WI38 (cell line): Measurements from ENCODE around the gene ADIG.

Source experiments
- H3K4me3 ChIP-seq: 2 replicates; pipeline ENCODE4 v1.5.1; 2011; ENCODE audit warnings: low read depth, mild to moderate bottlenecking, control low read depth, low read length
- TF ChIP-seq, protein P1 (sequence below): IDR thresholded peaks from 2 replicates; pipeline ENCODE4 v1.5.1; 2012; ENCODE audit warnings: low read depth, mild to moderate bottlenecking, control low read depth, low read length

Gene ADIG

DNA sequence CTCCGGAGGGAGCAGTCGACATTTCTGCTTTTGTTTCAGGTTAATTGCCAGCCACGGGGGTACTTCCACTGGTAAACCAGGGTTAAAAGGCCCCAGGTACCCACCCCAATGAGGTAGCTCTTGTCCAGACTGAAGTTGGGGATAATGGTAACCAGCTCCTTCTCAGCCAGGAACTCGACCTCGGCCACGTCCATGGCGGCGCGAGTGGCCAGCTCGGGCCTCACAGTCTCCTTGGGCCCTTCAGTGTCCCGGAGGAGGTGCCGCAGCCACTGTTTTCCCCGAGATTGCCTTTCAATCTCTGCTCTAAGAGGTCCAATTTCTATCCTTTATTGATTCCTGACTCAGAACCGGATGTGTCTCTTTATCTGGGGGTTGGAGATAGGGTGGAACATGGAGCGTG is 34.3 kb downstream of the ADIG start:
- TF ChIP-seq, protein P1, sequence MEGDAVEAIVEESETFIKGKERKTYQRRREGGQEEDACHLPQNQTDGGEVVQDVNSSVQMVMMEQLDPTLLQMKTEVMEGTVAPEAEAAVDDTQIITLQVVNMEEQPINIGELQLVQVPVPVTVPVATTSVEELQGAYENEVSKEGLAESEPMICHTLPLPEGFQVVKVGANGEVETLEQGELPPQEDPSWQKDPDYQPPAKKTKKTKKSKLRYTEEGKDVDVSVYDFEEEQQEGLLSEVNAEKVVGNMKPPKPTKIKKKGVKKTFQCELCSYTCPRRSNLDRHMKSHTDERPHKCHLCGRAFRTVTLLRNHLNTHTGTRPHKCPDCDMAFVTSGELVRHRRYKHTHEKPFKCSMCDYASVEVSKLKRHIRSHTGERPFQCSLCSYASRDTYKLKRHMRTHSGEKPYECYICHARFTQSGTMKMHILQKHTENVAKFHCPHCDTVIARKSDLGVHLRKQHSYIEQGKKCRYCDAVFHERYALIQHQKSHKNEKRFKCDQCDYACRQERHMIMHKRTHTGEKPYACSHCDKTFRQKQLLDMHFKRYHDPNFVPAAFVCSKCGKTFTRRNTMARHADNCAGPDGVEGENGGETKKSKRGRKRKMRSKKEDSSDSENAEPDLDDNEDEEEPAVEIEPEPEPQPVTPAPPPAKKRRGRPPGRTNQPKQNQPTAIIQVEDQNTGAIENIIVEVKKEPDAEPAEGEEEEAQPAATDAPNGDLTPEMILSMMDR = no peak
- no peak overlapping the region for H3K4me3 ChIP-seq

DNA sequence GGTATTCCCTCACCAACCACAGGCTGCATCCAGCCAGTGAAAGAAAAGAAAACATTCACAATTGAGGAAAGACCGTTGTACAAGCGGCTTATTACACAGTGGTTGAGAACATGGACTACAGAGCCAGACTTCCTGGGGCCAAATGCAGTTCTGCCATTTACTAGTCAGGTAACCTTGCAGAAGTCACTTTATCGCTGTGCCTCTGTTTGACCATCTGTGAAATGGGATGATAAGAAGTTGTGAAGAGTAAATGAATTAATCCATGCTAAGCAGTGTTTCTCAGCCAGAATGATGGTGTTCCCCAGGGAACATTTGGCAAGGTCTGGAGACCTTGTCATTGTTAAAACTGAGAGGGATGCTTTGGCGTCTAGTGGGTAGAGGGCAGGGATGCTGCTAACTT is 35.5 kb downstream of the ADIG start:
- TF ChIP-seq, protein P1 = no peak
- no peak overlapping the region for H3K4me3 ChIP-seq

DNA sequence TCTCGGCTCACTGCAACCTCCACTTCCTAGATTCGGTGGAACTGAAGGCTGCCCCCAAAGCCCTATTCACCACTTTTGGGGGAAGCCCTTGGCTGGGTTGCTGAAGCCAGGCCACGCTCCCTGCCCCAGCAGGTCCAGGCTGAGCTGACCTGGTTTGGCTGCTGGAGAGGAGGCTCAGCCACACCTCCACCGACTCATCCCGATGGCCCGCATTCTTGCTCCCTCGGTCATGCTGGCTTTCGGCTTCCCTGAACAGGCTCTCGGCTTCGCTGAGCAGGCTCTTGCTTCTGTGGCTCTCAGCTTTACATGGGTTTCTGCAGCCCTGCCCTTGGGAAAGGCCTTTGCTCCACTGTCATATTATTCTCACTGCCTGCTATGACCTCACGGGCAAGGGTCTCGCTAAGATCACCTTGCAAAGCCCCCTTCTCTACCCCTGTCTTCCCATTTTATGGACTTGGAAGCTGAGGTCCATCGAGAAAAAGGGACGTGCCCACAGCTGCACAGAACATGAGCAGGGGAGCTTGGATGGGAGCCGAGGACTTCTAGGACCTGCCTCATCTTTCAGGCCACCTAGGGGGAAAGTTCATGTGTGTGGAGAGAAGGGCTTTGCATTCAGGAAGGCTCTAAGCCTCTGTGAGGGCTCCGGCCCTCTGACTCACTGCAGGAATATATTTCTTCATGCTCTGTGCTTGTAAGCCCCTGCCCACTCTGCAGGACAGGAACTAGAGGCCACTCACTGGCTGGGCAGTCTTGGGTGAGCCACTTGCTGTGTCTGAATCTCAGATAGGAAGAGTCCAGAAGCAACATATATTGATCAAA is 36.2 kb downstream of the ADIG start:
- TF ChIP-seq, protein P1 = no peak
- H3K4me3 ChIP-seq = no peak overlapping the region

DNA sequence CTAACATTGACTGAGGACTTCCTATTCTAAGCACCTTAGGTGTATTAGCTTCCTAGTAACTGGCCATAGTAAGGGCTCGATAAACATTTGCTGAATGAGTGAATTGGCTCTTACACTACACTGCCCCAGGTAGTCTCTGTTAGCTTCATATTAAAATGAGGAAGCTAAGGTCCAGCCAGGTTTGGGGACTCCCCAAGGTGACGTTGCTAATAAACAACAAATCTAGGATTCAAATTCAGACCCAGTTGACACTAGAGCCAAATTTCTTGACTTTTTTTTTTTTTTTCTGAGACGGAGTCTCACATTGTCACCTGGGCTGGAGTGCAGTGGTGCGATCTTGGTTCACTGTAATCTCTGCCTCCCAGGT is 36.8 kb downstream of the ADIG start:
- TF ChIP-seq, protein P1 = no peak
- H3K4me3 ChIP-seq = no peak overlapping the region

DNA sequence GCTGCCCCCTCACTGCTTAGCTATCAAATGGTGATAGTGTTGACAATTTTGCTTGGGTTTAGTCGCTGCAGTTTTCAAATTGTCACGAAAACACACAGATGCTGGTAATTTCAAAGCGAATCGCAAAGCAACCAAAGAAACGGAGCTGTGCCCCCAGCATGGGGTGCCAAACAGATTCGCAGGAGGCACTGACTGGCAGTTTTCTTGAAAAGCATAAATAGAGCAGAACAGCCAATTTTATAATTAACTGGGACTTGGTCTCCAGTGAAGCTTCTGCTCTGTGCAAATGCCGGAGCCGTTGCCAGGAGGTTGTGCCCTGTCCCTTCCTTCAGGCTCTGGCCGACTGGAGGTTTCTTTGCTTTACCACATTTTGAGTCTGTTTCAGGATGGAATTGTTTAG is 39.4 kb downstream of the ADIG start:
- TF ChIP-seq, protein P1 = no peak
- H3K4me3 ChIP-seq = no peak overlapping the region

DNA sequence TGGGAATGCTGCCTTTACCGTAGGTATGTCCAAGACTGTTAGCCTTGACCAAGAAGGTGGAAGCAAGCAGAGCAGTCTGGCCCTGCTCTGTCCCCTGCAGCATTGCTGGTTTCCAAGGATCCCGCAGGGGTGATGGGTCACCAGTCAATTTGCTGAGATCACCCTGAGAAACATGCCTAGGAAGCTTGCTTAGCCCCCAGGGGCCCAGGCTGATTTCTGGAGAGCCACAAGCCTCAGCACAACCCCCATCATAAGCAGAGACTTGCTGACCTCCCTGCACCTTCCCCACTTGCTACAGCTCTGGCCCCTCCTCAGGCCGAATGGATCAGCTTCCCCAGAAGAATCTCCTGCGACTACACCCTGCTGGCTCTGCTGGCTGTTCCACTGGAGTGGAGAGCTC is 42.1 kb downstream of the ADIG start:
- no peak overlapping the region for H3K4me3 ChIP-seq
- TF ChIP-seq, protein P1 = no peak

DNA sequence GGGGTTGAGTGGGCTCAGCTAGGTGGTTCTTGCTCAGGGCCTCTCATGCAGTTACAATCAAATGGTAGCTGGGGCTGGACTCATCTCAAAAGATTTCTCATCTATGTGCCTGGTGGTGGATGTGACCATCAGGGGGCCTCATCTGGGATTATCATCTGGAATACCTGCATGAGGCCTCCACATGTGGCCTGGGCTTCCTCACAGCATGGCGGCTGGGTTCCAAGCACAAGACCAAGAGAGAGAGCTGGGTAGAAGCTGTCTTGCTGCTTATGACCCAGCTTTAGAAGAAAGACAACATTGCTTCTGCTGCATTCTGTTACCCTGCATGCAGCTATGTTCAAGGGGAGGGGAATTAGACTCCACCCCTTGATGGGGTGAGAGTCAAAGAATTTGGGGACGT is 43.1 kb downstream of the ADIG start:
- TF ChIP-seq, protein P1 = no peak
- no peak overlapping the region for H3K4me3 ChIP-seq
